HCT116 (cell line): Measurements from ENCODE around the gene ABTB2. TPM values are rescaled to one million over a fixed set of nuclear protein-coding genes. Genes with fewer than 3 reads are reported as not detected.

Experiments
- ATAC-seq: fragments of 200-7000 bp; cut with Tn5 transposase; 2 replicates; pipeline ENCODE4 v1.9.1; 2020; ENCODE audit warnings: mild to moderate bottlenecking, moderate library complexity
- BruUV-seq: library from RNA; stranded (reverse); fragments of 400-500 nt; replicated peaks from 2 replicates; lab custom pipeline; 2021; lab: Mats Ljungman, UMichigan
- CTCF ChIA-PET: fragments of 300-600 bp; sonication (Branson Sonifier 250); formaldehyde crosslinking; loops from one replicate; lab custom pipeline; 2021; ENCODE audit warnings: antibody characterized with exemption; lab: Charles Lee
- POLR2A ChIA-PET: fragments of 300-600, 350-600 bp; sonication (Branson Sonifier 250); formaldehyde crosslinking; loops from one replicate; lab custom pipeline; 2021; ENCODE audit warnings: antibody characterized with exemption; lab: Charles Lee
- RAD21 ChIA-PET, 2 experiments: fragments of 300-600 bp; sonication (Branson Sonifier 250); formaldehyde crosslinking; loops; one replicate each; lab custom pipeline; 2023; ENCODE audit warnings: low total read pairs in 2 of 2; ENCODE audit not compliant: uncharacterized antibody in 2 of 2, unreplicated experiment in 2 of 2, low non-redundant PET in 1 of 2; lab: Charles Lee
- DNase-seq: peaks from one replicate; pipeline ENCODE4 v3.0.0-alpha.2; 2010; ENCODE audit warnings: low read depth, low spot score
- H2AFZ ChIP-seq: fragments of 200-600 bp; shearing (Covaris generic), sonication (generic); 2 replicates; pipeline ENCODE4 v1.6.1; 2017; ENCODE audit warnings: low read depth, mixed run types, mixed read lengths, antibody characterized with exemption, low read length; ENCODE audit not compliant: poor library complexity, severe bottlenecking
- H3K27ac ChIP-seq: 2 replicates; pipeline ENCODE4 v1.5.1; 2012; ENCODE audit warnings: low read depth, low read length
- H3K27me3 ChIP-seq: fragments of 200-600 bp; sonication (generic); 2 replicates; pipeline ENCODE4 v1.6.1; 2016; ENCODE audit warnings: mixed run types, low read length, mixed read lengths; ENCODE audit not compliant: insufficient read depth
- H3K36me3 ChIP-seq, 2 experiments: fragments of 200-500 bp in 1 of 2; fragments of 200-600 bp in 1 of 2; sonication (Bioruptor generic) in 1 of 2; sonication (generic) in 1 of 2; 2 replicates each; pipeline versions ENCODE4 v1.5.1 to v1.6.1; 2014 to 2016; ENCODE audit warnings: low read length in 2 of 2, inconsistent platforms in 1 of 2, mixed read lengths in 1 of 2, mixed run types in 1 of 2; ENCODE audit not compliant: insufficient read depth in 2 of 2, control insufficient read depth in 1 of 2
- H3K4me1 ChIP-seq, 2 experiments: fragments of 200-600 bp in 1 of 2; sonication (generic) in 1 of 2; 2 replicates each; pipeline versions ENCODE4 v1.5.1 to v1.6.1; 2012 to 2017; ENCODE audit warnings: low read length in 2 of 2, inconsistent platforms in 1 of 2, mild to moderate bottlenecking in 1 of 2, mixed read lengths in 1 of 2, mixed run types in 1 of 2, moderate library complexity in 1 of 2; ENCODE audit not compliant: insufficient read depth in 2 of 2, control insufficient read depth in 1 of 2
- H3K4me2 ChIP-seq: fragments of 200-600 bp; sonication (generic); 2 replicates; pipeline ENCODE4 v1.6.1; 2017; ENCODE audit warnings: mixed run types, low read length, mixed read lengths
- H3K4me3 ChIP-seq, 2 experiments: fragments of 200-600 bp in 1 of 2; sonication (generic) in 1 of 2; replicated peaks in 1 of 2; 2 replicates each; pipeline ENCODE4 v1.5.1; 2011 to 2016; ENCODE audit warnings: low read length in 2 of 2, control low read depth in 1 of 2, low read depth in 1 of 2, mild to moderate bottlenecking in 1 of 2, mixed read lengths in 1 of 2, mixed run types in 1 of 2
- H3K79me2 ChIP-seq: fragments of 200-600 bp; sonication (generic); 2 replicates; pipeline ENCODE4 v1.6.1; 2017; ENCODE audit warnings: mild to moderate bottlenecking, mixed run types, low read length, moderate library complexity, mixed read lengths; ENCODE audit not compliant: insufficient read depth
- H3K9ac ChIP-seq: fragments of 200-600 bp; sonication (generic); 2 replicates; pipeline ENCODE4 v1.6.1; 2016; ENCODE audit warnings: low read length, mixed read lengths
- H3K9me2 ChIP-seq: fragments of 200-600 bp; sonication (generic), shearing (Covaris generic); 2 replicates; pipeline ENCODE4 v1.6.1; 2017; ENCODE audit warnings: mixed run types, mild to moderate bottlenecking, moderate library complexity; ENCODE audit not compliant: insufficient read depth
- H3K9me3 ChIP-seq, 2 experiments: fragments of 200-500 bp in 1 of 2; fragments of 200-600 bp in 1 of 2; sonication (Bioruptor generic) in 1 of 2; sonication (generic) in 1 of 2; 2 replicates each; pipeline ENCODE4 v1.6.1; 2014 to 2017; ENCODE audit warnings: low read length in 2 of 2, mixed read lengths in 2 of 2, inconsistent platforms in 1 of 2, low read depth in 1 of 2, mild to moderate bottlenecking in 1 of 2, mixed run types in 1 of 2, moderate library complexity in 1 of 2; ENCODE audit not compliant: control insufficient read depth in 1 of 2, insufficient read depth in 1 of 2
- H4K20me1 ChIP-seq: fragments of 200-600 bp; sonication (generic), shearing (Covaris generic); 2 replicates; pipeline ENCODE4 v1.6.1; 2017; ENCODE audit warnings: mixed run types, mild to moderate bottlenecking, moderate library complexity; ENCODE audit not compliant: insufficient read depth
- ATF3 ChIP-seq: IDR thresholded peaks from 2 replicates; pipeline ENCODE4 v1.6.1; 2012
- CEBPB ChIP-seq: IDR thresholded peaks from 2 replicates; pipeline ENCODE4 v1.6.1; 2012; ENCODE audit warnings: low read depth
- CTCF ChIP-seq, 3 experiments: fragments of 200-600 bp in 1 of 3; sonication (generic) in 1 of 3; IDR thresholded peaks in 2 of 3; conservative IDR thresholded peaks in 1 of 3; 2 replicates each; pipeline ENCODE4 v1.5.1; 2012 to 2017; ENCODE audit warnings: low read depth in 2 of 3, low read length in 2 of 3, antibody characterized with exemption in 1 of 3, borderline replicate concordance in 1 of 3, control low read depth in 1 of 3, mild to moderate bottlenecking in 1 of 3, mixed read lengths in 1 of 3, mixed run types in 1 of 3, moderate library complexity in 1 of 3; ENCODE audit not compliant: insufficient read depth in 1 of 3
- ELF1 ChIP-seq: IDR thresholded peaks from 2 replicates; pipeline ENCODE4 v1.6.1; 2012; ENCODE audit warnings: low read depth, borderline replicate concordance
- JUND ChIP-seq: IDR thresholded peaks from 2 replicates; pipeline ENCODE4 v1.6.1; 2012
- POLR2A ChIP-seq: IDR thresholded peaks from 2 replicates; pipeline ENCODE4 v1.7.0; 2011; ENCODE audit warnings: borderline replicate concordance; ENCODE audit not compliant: insufficient read depth, insufficient read length; ENCODE audit errors: extremely low read depth
- RAD21 ChIP-seq: IDR thresholded peaks from 2 replicates; pipeline ENCODE4 v1.6.1; 2012; ENCODE audit warnings: low read depth, mild to moderate bottlenecking
- REST ChIP-seq: IDR thresholded peaks from 2 replicates; pipeline ENCODE4 v1.6.1; 2012; ENCODE audit warnings: low read depth
- SIN3A ChIP-seq: IDR thresholded peaks from 2 replicates; pipeline ENCODE4 v1.6.1; 2012; ENCODE audit warnings: low read depth
- YY1 ChIP-seq: IDR thresholded peaks from 2 replicates; pipeline ENCODE4 v1.6.1; 2011; ENCODE audit warnings: low read length, low read depth, moderate library complexity, mild to moderate bottlenecking; ENCODE audit not compliant: insufficient replicate concordance; ENCODE audit errors: extremely low read depth
- intact Hi-C: fragments of 100-400 bp; cut with micrococcal nuclease; formaldehyde crosslinking; loops from 2 replicates; pipeline ENCODE4 v1.10.0; 2022
- total RNA-seq: library from RNA; stranded (reverse); gene quantifications from one replicate; pipeline ENCODE4 v1.2.1, GENCODE V29; 2021; ENCODE audit not compliant: unreplicated experiment

ABTB2 gene
- total RNA-seq, 1 experiment from 2014 or later: 6.8 TPM

GRCh38 chr11:34160049-34160721 is 197.6 kb downstream of the ABTB2 start:
- no peak overlapping the region for H3K4me2 ChIP-seq
- no peak overlapping the region for H3K9ac ChIP-seq
- H2AFZ ChIP-seq: no peak overlapping the region
- H3K79me2 ChIP-seq: no peaks in the 10 kb centered on the region
- H3K4me3 ChIP-seq: no peak overlapping the region
- peaks cover 0 to 3% of the 10 kb centered on the region in 2 experiments; a peak in 2 of 4 replicates for H3K36me3 ChIP-seq
- ChIA-PET CTCF (no interaction called here), RAD21 (interaction anchor here in 1 of 2 experiments (0.7 kb wide), 1 partner anchor 13 kb away, joined by 3 read pairs; no protein-coding TSS in a partner anchor), POLR2A (no interaction called here)
- TF ChIP-seq CTCF (IDR thresholded peaks at IDR 0.05 in 2 of 3, conservative IDR thresholded peaks at IDR 0.05 in 1 of 3; ENCODE audit: borderline replicate concordance in 1 of 3, insufficient read depth in 1 of 3, low read depth in 2 of 3, low read length in 2 of 3): no peak
- no TSS peak for BruUV-seq
- ATAC-seq: no peak
- H3K27me3 ChIP-seq: no peaks in the 10 kb centered on the region
- H3K9me3 ChIP-seq: no peaks in the 10 kb centered on the region
- H3K4me1 ChIP-seq: no peaks in the 10 kb centered on the region
- H4K20me1 ChIP-seq: no peaks in the 10 kb centered on the region
- DNase-seq: no peak
- no peak overlapping the region for H3K27ac ChIP-seq
- H3K9me2 ChIP-seq: no peaks in the 10 kb centered on the region
- intact Hi-C loops: no loop called here

DNA sequence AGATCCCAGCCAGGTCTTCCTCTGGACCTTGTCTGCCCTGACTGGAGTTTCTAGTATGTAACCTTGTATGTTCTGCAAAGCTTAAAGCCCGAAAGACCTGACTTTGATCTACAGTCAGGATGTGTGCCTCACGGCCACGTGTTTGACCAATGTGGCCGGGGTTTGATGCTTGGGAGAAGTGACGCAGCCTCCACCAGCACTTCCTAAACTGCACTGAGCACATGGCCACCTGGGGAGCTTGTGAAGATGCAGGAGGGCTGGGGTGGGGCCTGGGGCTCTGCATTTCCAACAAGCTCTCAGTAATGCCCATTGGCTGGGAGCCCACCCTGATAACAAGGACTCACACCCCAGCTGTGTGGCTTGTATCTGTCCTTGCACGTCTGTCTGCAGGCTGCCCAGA is 199.1 kb downstream of the ABTB2 start:
- ATAC-seq (no peak), DNase-seq (no peak)
- ChIA-PET CTCF (interaction anchor here (0.8 to 1.1 kb wide), 2 partner anchors 16 to 208 kb away, joined by 3 read pairs; no protein-coding TSS in a partner anchor), POLR2A (no interaction called here), RAD21 (no interaction called here)
- H2AFZ ChIP-seq: no peak overlapping the region
- BruUV-seq: no TSS peak
- intact Hi-C loops: no loop called here
- H3K36me3 ChIP-seq: peaks cover 0 to 4% of the 10 kb centered on the region in 2 experiments; a peak in 2 of 4 replicates
- H3K4me3 ChIP-seq: no peak overlapping the region
- no peaks in the 10 kb centered on the region for H3K27me3 ChIP-seq
- no peak overlapping the region for H3K9ac ChIP-seq
- H4K20me1 ChIP-seq: no peaks in the 10 kb centered on the region
- H3K9me3 ChIP-seq: no peaks in the 10 kb centered on the region
- no peaks in the 10 kb centered on the region for H3K9me2 ChIP-seq
- no peaks in the 10 kb centered on the region for H3K79me2 ChIP-seq
- H3K4me2 ChIP-seq: no peak overlapping the region
- no peak overlapping the region for H3K27ac ChIP-seq
- H3K4me1 ChIP-seq: no peaks in the 10 kb centered on the region
- TF ChIP-seq YY1 (no peak), JUND (no peak), POLR2A (no peak), RAD21 (no peak), REST (no peak), CEBPB (no peak), CTCF (IDR thresholded peaks at IDR 0.05 in 2 of 3, conservative IDR thresholded peaks at IDR 0.05 in 1 of 3; ENCODE audit: borderline replicate concordance in 1 of 3, insufficient read depth in 1 of 3, low read depth in 2 of 3, low read length in 2 of 3) (no peak), SIN3A (no peak), ELF1 (no peak), ATF3 (no peak)
